OCI-M2 (cell line): ENCODE results near the gene NSUN3.
"Not testable (repeated sequence)": the region's sequence is repeated elsewhere in the genome, so short reads cannot be mapped to it uniquely, and the experiment has no call there.

ENCODE experiments used
- DNase-seq: peaks from one replicate; lab custom pipeline; 2025; ENCODE audit not compliant: unreplicated experiment; lab: John Stamatoyannopoulos, UW

Gene NSUN3

GRCh38 chr3:94062513-94063404 lies at the start of gene NSUN3, which contains the start of gene DHFR2:
Gene NSUN3, plus strand, starts transcription at chr3:94063061. Its CDS starts 66 bp downstream, at chr3:94063127.
Gene DHFR2, minus strand, starts transcription at chr3:94062916. Its CDS starts 1,405 bp downstream, at chr3:94061511.
- peak; percentile 53 for DNase-seq

GRCh38 chr3:94015025-94015424 lies 47.8 kb upstream of the NSUN3 start:
- DNase-seq: no peak

DNA sequence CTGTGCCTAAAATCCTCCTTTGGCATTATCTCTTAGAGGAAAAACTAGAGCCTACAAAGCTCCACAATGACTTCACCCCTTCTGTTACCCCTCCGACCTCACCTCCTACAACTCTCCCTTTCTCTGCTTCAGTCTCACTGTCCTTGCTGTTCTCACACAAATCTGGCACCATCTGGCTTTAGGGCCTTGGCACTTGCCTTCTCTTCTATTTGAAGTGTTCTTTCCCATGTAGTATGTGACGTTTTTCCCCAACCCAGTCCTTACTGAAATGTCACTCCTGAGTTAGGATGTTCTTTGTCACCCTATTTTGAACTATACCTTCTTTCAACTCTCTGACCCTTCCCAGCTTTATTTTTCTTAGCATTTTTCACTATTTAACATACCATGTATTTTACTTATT lies 43.2 kb upstream of the NSUN3 start:
- no peak for DNase-seq

- DNase-seq: no peak
Observed at GRCh38 chr3:94020293-94020692, 42.6 kb upstream of the NSUN3 start.

DNA sequence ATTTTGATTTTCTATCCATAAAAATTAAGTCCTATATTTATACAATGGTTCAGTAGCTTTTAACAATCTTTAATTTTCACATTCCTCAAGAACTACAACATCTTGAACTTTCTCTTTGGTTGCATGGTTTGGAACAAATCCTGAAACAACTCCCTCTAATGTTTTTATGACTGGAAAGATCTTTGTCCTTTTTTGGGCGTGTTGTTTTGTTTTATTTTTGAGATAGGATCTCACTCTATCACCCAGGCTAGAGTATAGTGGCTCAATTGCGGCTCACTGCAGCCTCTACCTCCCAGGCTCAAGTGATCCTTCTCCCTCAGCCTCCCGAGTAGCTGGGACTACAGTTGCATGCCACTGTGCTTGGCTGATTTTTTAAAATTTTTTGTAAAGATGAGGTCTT lies 38.5 kb upstream of the NSUN3 start:
- no peak for DNase-seq

GRCh38 chr3:94026623-94027022 lies 36.2 kb upstream of the NSUN3 start:
- no peak for DNase-seq

DNA sequence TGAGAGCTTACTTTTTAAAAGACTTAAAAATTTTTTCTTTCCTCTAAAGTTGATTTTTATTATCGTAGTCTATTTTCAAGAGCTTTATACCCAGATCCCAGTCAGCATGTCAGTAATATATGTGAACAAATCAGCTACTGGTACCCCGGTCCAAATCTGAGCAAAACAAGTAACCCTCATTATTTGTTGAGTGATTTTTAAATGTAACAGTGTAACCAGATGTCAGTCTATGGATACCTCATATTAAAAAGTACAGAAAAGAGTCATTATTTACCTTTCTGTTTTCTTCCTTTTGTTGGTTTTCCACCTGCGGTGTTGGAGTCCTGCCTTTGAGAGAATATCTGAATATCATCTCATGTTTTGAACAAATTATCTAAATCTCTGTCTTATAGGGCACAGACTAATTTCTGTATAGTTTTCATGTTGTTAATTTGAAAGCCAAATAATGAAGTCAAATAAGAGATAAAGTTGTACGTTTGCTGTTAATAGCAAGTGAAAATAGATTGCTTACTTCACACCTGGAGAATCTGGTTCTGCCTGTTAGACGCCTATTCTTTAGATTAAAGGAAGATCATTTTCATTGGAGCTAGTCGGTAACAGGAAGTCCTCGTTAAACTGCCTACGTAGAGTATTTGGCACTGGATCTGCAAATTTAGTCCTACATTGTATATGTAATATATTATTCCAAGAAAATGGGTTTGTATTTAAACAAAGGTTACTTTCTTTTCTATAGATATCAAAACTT lies 34.6 kb upstream of the NSUN3 start, which contains the start of gene STX19:
Gene STX19, minus strand, starts transcription at position 505 of the 745 bp plus-strand sequence. CDS start 13,328 bp downstream, outside the sequence.
- DNase-seq: no peak

DNA sequence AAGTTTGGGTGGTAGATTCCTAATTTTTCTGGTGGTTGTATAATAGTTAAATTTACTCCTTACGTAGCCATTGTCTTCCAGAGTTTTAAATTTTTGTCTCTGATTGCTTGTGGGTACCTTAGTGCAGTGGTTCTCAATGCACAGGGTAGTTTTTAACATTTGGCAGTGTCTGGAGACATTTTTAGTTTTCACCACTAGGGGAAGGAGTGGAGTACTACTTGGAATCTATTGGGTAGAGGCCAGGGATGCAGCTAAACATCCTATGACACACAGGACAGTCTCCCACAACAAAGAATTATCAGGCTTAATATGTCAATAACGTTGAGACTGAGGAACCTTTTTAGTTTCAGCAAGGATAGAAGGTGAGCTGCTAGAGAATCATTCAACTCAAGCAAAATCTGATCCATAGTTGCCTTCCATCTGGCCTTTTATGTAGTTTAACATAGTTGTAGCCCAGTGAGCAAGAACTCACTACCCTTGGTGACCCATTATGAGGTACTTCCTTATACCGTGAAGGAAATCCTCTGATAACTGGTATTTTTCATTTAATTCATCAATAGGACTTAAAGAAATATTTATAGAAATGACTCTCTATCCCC lies 25.9 kb upstream of the NSUN3 start:
- DNase-seq: no peak

DNA sequence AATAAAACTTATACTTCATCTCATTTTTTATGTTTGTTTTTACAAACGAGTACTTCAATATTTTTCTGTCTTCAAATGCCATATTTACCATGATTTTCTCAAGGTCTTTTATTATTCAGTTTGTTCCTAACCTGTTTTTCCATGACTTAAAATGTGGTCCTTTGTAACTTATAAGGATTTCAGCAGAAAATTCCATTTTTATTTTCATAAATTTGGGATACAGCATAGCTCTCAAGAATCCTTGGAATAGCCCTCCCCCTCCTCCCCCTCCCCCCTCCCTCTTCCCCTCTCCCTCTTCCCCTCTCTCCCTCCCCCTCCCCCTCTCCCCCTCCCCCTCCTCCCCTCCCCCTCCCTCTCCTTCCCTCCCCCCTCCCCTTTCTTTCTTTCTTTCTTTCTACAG lies 19.6 kb upstream of the NSUN3 start:
- DNase-seq: no peak

DNA sequence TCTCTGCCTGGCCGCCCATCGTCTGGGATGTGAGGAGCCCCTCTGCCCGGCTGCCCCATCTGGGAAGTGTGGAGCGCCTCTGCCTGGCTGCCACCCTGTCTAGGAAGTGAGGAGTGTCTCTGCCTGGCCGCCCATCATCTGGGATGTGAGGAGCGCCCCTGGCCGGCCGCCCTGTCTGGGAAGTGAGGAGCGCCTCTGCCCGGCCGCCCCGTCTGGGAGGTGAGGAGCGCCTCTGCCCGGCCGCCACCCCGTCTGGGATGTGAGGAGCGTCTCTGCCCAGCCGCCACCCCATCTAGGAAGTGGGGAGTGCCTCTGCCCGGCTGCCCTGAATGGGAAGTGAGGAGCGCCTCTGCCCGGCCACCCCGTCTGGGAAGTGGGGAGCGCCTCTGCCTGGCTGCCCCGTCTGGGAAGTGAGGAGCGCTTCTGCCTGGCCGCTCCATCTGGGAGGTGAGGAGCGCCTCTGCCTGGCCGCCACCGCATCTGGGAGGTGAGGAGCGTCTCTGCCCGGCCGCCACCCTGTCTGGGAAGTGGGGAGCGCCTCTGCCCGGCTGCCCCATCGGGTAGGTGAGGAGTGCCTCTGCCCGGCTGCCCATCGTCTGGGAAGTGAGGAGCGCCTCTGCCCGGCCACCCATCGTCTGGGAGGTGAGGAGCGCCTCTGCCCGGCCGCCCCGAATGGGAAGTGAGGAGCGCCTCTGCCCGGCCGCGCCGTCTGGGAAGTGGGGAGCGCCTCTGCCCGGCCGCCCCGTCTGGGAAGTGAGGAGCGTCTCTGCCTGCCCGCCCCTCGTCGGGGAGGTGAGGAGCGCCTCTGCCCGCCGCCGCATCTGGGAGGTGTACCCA lies 18.5 kb upstream of the NSUN3 start:
- DNase-seq: not testable (repeated sequence)

- DNase-seq: no peak
Observed at GRCh38 chr3:94046533-94046932, 16.3 kb upstream of the NSUN3 start.

- no peak for DNase-seq
Observed at GRCh38 chr3:94049267-94049666, 13.6 kb upstream of the NSUN3 start.

- DNase-seq: no peak
Observed at GRCh38 chr3:94050546-94050945, 12.3 kb upstream of the NSUN3 start.

- no peak for DNase-seq
Observed at GRCh38 chr3:94061297-94061696, 1.6 kb upstream of the NSUN3 start.

GRCh38 chr3:94063496-94064119 lies 747 bp downstream of the NSUN3 start:
- no peak for DNase-seq

GRCh38 chr3:94064243-94064860 lies 1.5 kb downstream of the NSUN3 start:
- no peak for DNase-seq

DNA sequence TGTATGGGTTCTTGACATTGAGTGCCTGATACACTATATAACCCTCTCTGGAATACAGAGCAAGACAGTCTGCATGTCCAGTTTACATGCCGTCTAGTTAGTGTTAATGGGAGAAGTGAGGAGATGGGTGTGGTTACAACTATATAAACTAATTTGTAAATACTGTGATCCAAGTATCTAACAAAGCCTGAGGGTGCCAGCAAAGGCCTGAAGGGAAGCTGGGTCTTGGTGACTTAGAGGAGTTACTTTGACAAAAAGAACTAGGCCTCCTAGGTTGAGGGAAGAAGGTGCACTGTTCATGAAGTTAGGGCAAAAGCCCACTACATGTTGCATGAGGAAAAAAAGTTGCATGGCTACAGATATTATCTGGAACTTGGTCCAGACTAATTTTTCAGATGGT lies 2.3 kb downstream of the NSUN3 start:
- DNase-seq: no peak

- no peak for DNase-seq
Observed at GRCh38 chr3:94065819-94066480, 3.1 kb downstream of the NSUN3 start.
